Measurements from ENCODE around the gene CCDC38.
A peak's percentile ranks its signal among the peaks of the same experiment; 100 is the strongest.

CCDC38 gene

GRCh38 chr12:95890958-95891357 is 51.5 kb downstream of the CCDC38 start:
- no peak overlapping the region for H3K27ac ChIP-seq
- DNase-seq (ENCODE audit: low read depth, low spot score) = no peak

- no peak overlapping the region for H3K27ac ChIP-seq
- no peak for DNase-seq (ENCODE audit: low read depth, low spot score)
These were observed 55.1 kb downstream of the CCDC38 start for GRCh38 chr12:95887311-95887710.

GRCh38 chr12:95884998-95885397 is 57.4 kb downstream of the CCDC38 start:
- DNase-seq (ENCODE audit: low read depth, low spot score) = no peak
- no peak overlapping the region for H3K27ac ChIP-seq

GRCh38 chr12:95882873-95883272 is 59.5 kb downstream of the CCDC38 start:
- no peak for DNase-seq (ENCODE audit: low read depth, low spot score)
- H3K27ac ChIP-seq = no peak overlapping the region

- DNase-seq (ENCODE audit: low read depth, low spot score) = no peak
These were observed 60.3 kb downstream of the CCDC38 start for GRCh38 chr12:95882080-95882479.

GRCh38 chr12:95881331-95881955 is 61.0 kb downstream of the CCDC38 start:
- no peak for DNase-seq (ENCODE audit: low read depth, low spot score)

More at GRCh38 chr12:95882080-95882479, 60.3 kb downstream of the CCDC38 start:
- H3K27ac ChIP-seq = no peak overlapping the region

GRCh38 chr12:95880895-95881294 is 61.5 kb downstream of the CCDC38 start:
- no peak overlapping the region for H3K27ac ChIP-seq
- DNase-seq (ENCODE audit: low read depth, low spot score) = no peak

More at GRCh38 chr12:95881331-95881955, 61.0 kb downstream of the CCDC38 start:
- H3K27ac ChIP-seq = no peak overlapping the region

GRCh38 chr12:95877622-95878021 is 64.8 kb downstream of the CCDC38 start:
- H3K27ac ChIP-seq = no peak overlapping the region
- DNase-seq (ENCODE audit: low read depth, low spot score) = no peak

GRCh38 chr12:95874452-95874851 is 68.0 kb downstream of the CCDC38 start:
- no peak for DNase-seq (ENCODE audit: low read depth, low spot score)
- no peak overlapping the region for H3K27ac ChIP-seq

- H3K27ac ChIP-seq = no peak overlapping the region
- DNase-seq (ENCODE audit: low read depth, low spot score) = no peak
These were observed 71.5 kb downstream of the CCDC38 start for GRCh38 chr12:95870897-95871296.

- no peak overlapping the region for H3K27ac ChIP-seq
- DNase-seq (ENCODE audit: low read depth, low spot score) = no peak
These were observed 79.1 kb downstream of the CCDC38 start for GRCh38 chr12:95863337-95863736.

GRCh38 chr12:95862038-95862437 is 80.4 kb downstream of the CCDC38 start:
- no peak for DNase-seq (ENCODE audit: low read depth, low spot score)
- H3K27ac ChIP-seq = no peak overlapping the region

- peak overlapping the region; percentile 68 for H3K27ac ChIP-seq
- no peak for DNase-seq (ENCODE audit: low read depth, low spot score)
These were observed 82.2 kb downstream of the CCDC38 start for GRCh38 chr12:95859947-95860850.

GRCh38 chr12:95859344-95859816 is 83.0 kb downstream of the CCDC38 start:
- H3K27ac ChIP-seq = peak overlapping the region; percentile 68
- no peak for DNase-seq (ENCODE audit: low read depth, low spot score)

GRCh38 chr12:95858451-95859343 is 83.7 kb downstream of the CCDC38 start, which contains the start of gene SNRPF:
TSS of gene SNRPF (plus strand) at chr12:95858952. CDS start at chr12:95859074, 122 bp downstream.
- DNase-seq (ENCODE audit: low read depth, low spot score) = peak; percentile 92
- peak within 1 kb of the TSS; percentile 68 for H3K27ac ChIP-seq

GRCh38 chr12:95857799-95858198 is 84.6 kb downstream of the CCDC38 start:
- no peak for DNase-seq (ENCODE audit: low read depth, low spot score)
- no peak overlapping the region for H3K27ac ChIP-seq

GRCh38 chr12:95857156-95857555 is 85.3 kb downstream of the CCDC38 start:
- H3K27ac ChIP-seq = no peak overlapping the region
- no peak for DNase-seq (ENCODE audit: low read depth, low spot score)

GRCh38 chr12:95852133-95852532 is 90.3 kb downstream of the CCDC38 start:
- DNase-seq (ENCODE audit: low read depth, low spot score) = no peak
- no peak overlapping the region for H3K27ac ChIP-seq

GRCh38 chr12:95851606-95852005 is 90.8 kb downstream of the CCDC38 start:
- no peak overlapping the region for H3K27ac ChIP-seq
- no peak for DNase-seq (ENCODE audit: low read depth, low spot score)

Data from epithelial cell of prostate (primary cell).